Dermis microvascular lymphatic vessel endothelial cell (primary cell): ENCODE results near the gene OR5K2. TPM values are rescaled to one million over a fixed set of nuclear protein-coding genes. Genes with fewer than 3 reads are reported as not detected.

Experiments used
- DNase-seq, 2 donors: peaks; one replicate each; pipeline versions ENCODE4 v3.0.0 to v3.0.0-alpha.2; 2010; ENCODE audit warnings: low read depth in 2 of 2
- total RNA-seq: library from RNA; depleted of rRNA; stranded (reverse); fragments of >200 nt; gene quantifications from 2 replicates; pipeline ENCODE4 v1.2.1, GENCODE V29; 2014

OR5K2 gene
- total RNA-seq, 1 donor from 2014 or later, result not detected

GRCh38 chr3:98522544-98523281 lies 25.2 kb downstream of the OR5K2 start, which contains the start of gene CLDND1:
TSS of gene CLDND1 (minus strand) at chr3:98522902. CDS start at chr3:98521424, 1,478 bp downstream.
- peak; percentile 89 to 95 for DNase-seq

GRCh38 chr3:98525494-98525893 lies 28.0 kb downstream of the OR5K2 start:
- DNase-seq, result no peak

GRCh38 chr3:98528474-98529346 lies 31.2 kb downstream of the OR5K2 start:
- DNase-seq, result no peak

- DNase-seq, result no peak
Observed at GRCh38 chr3:98529856-98530459, 32.5 kb downstream of the OR5K2 start.

- DNase-seq, result no peak
Observed at GRCh38 chr3:98530676-98531075, 33.2 kb downstream of the OR5K2 start.

- no peak for DNase-seq
Observed at GRCh38 chr3:98531622-98532274, 34.3 kb downstream of the OR5K2 start, which contains the start of gene GPR15. TSS of gene GPR15 (plus strand) at chr3:98531978. CDS start at chr3:98532034, 56 bp downstream.

GRCh38 chr3:98532275-98532637 lies 34.8 kb downstream of the OR5K2 start:
- DNase-seq, result no peak

- DNase-seq, result no peak
Observed at GRCh38 chr3:98532709-98533571, 35.5 kb downstream of the OR5K2 start.

- DNase-seq, result no peak
Observed at GRCh38 chr3:98534168-98534567, 36.7 kb downstream of the OR5K2 start.

GRCh38 chr3:98534734-98535133 lies 37.3 kb downstream of the OR5K2 start:
- DNase-seq, result no peak

GRCh38 chr3:98536456-98537017 lies 39.1 kb downstream of the OR5K2 start:
- DNase-seq, result no peak

GRCh38 chr3:98540346-98540745 lies 42.9 kb downstream of the OR5K2 start:
- no peak for DNase-seq

- DNase-seq, result no peak
Observed at GRCh38 chr3:98541695-98542094, 44.2 kb downstream of the OR5K2 start.

- no peak for DNase-seq
Observed at GRCh38 chr3:98542623-98543022, 45.1 kb downstream of the OR5K2 start.

- no peak for DNase-seq
Observed at GRCh38 chr3:98545940-98546339, 48.5 kb downstream of the OR5K2 start.

Other genes starting within 250 kb of the OR5K2 start
- not detected in 2 replicates for gene OR5H6, start 233.4 kb upstream of the OR5K2 start, total RNA-seq
- gene OR5H2, start 215.2 kb upstream of the OR5K2 start, total RNA-seq, result not detected in 2 replicates
- not detected in 2 replicates for gene OR5K4, start 143.8 kb upstream of the OR5K2 start, total RNA-seq
- not detected in 2 replicates for gene OR5K3, start 107.0 kb upstream of the OR5K2 start, total RNA-seq
- gene OR5K1, start 34.5 kb upstream of the OR5K2 start, total RNA-seq, result not detected in 2 replicates
- 80.2 and 125 TPM in 2 replicates for gene CLDND1, start 25.2 kb downstream of the OR5K2 start, total RNA-seq
- gene GPR15, start 34.3 kb downstream of the OR5K2 start, total RNA-seq, result not detected in 2 replicates
- 16.6 and 23.1 TPM in 2 replicates for gene CPOX, start 95.9 kb downstream of the OR5K2 start, total RNA-seq